Spleen (tissue), 7 donors: ENCODE results near the gene ZNF236.

Source experiments
- POLR2A ChIP-seq, 3 donors: fragments of 450-650 bp; IDR thresholded peaks; one replicate each; pipeline ENCODE4 v1.5.1; 2017; ENCODE audit warnings: antibody characterized with exemption in 3 of 3, mild to moderate bottlenecking in 1 of 3
- TF ChIP-seq, protein P1 (sequence below), 11 experiments: fragments of 200-600 bp in 7 of 11; fragments of 450-650 bp in 4 of 11; sonication (generic) in 4 of 11; IDR thresholded peaks in 8 of 11; conservative IDR thresholded peaks in 3 of 11; 1 replicate in 7 of 11; 2 replicates in 4 of 11; pipeline versions ENCODE4 v1.4.0 to v1.8.0; 2016 to 2021; ENCODE audit warnings: antibody characterized with exemption in 11 of 11, inconsistent platforms in 4 of 11, mild to moderate bottlenecking in 1 of 11
- donor health status: DM: no; HTN: no; CAD: no; lungs with moderate emphysema.
- donor health status: DM: no; HTN: no; CAD: no.
- donor health status: DM: no; HTN: no; CAD: no.

DNA sequence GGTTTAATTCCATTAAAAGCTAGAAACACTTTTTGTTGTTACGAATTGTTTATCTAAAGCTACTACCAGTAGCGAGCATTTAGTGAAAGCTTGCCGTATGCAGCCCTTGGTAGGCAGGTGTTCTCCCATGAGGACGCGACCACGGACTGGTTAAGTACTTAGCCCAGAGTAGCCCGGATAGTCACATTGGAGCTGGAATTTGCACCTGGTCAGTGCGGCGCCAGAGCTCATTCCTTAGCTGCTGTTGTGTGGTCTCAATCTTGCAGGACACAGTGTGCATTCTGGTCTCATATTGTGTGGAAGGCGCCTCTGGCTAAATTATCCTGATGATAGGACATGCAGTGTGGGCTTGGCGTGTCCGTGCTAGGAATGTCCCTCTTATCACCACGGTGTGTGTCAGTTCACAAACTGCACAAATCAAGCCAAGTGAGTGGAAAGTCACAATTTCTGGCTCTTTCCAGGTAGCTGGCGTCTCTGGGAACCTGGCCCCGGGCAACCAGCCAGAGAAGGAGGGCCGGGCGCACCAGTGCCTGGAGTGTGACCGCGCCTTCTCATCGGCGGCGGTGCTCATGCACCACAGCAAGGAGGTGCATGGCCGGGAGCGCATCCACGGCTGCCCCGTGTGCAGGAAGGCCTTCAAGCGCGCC is 133.3 kb downstream of the ZNF236 start:
- no peak for TF ChIP-seq POLR2A (IDR thresholded peaks at IDR 0.05)
- TF ChIP-seq, protein P1, sequence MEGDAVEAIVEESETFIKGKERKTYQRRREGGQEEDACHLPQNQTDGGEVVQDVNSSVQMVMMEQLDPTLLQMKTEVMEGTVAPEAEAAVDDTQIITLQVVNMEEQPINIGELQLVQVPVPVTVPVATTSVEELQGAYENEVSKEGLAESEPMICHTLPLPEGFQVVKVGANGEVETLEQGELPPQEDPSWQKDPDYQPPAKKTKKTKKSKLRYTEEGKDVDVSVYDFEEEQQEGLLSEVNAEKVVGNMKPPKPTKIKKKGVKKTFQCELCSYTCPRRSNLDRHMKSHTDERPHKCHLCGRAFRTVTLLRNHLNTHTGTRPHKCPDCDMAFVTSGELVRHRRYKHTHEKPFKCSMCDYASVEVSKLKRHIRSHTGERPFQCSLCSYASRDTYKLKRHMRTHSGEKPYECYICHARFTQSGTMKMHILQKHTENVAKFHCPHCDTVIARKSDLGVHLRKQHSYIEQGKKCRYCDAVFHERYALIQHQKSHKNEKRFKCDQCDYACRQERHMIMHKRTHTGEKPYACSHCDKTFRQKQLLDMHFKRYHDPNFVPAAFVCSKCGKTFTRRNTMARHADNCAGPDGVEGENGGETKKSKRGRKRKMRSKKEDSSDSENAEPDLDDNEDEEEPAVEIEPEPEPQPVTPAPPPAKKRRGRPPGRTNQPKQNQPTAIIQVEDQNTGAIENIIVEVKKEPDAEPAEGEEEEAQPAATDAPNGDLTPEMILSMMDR (IDR thresholded peaks at IDR 0.05 in 8 of 11, conservative IDR thresholded peaks at IDR 0.05 in 3 of 11), result no peak
